ENCODE results near the gene OPTN.
"Not testable (repeated sequence)": the region's sequence is repeated elsewhere in the genome, so short reads cannot be mapped to it uniquely, and the experiment has no call there.

Gene OPTN

DNA sequence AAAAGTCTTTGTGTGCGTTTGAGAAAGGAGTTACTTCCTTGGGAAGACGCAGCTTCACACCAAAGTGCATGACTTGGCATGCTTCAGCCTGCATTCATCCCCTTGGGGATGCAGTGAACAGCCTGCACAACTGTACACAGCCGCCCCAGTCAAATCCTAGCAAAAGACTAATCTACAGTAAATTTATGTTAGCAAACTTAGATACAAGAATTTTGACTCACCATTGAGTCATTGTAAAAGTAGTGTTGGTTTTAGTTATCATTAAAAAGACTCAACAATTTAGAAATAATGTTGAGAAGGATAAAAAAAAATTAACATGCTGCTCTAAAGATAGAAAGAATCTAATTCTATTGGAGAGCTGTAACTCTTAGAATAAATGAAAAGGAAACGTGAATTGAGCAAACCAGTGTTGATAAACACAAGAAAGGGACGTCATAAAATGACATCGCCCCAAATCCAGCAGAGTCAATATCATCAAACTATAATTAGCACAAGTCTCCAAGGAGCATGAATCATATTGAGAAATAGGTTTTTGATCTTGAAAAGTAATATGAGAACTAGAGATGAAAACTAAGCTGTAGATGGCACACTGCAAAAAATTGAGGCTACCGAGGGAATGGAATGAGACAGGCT lies 11.9 kb upstream of the OPTN start:
- CTCF ChIA-PET, result interaction anchor here (0.6 to 1.6 kb wide), 2 partner anchors 11 to 663 kb away, joined by 3 to 8 read pairs; partner anchors contain the start of gene OPTN
- TF ChIP-seq, protein P1, sequence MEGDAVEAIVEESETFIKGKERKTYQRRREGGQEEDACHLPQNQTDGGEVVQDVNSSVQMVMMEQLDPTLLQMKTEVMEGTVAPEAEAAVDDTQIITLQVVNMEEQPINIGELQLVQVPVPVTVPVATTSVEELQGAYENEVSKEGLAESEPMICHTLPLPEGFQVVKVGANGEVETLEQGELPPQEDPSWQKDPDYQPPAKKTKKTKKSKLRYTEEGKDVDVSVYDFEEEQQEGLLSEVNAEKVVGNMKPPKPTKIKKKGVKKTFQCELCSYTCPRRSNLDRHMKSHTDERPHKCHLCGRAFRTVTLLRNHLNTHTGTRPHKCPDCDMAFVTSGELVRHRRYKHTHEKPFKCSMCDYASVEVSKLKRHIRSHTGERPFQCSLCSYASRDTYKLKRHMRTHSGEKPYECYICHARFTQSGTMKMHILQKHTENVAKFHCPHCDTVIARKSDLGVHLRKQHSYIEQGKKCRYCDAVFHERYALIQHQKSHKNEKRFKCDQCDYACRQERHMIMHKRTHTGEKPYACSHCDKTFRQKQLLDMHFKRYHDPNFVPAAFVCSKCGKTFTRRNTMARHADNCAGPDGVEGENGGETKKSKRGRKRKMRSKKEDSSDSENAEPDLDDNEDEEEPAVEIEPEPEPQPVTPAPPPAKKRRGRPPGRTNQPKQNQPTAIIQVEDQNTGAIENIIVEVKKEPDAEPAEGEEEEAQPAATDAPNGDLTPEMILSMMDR (conservative IDR thresholded peaks at IDR 0.05; ENCODE audit: low read depth), result no peak
- POLR2A ChIA-PET (ENCODE audit: low non-redundant PET), result interaction anchor here (0.6 kb wide), 1 partner anchor 458 kb away, joined by 14 read pairs; no protein-coding TSS in a partner anchor
- H3K27ac ChIP-seq, result peak overlapping the region; percentile 29; the same call in 1 of the 2 replicates
- DNase-seq (ENCODE audit: low spot score), result peak; percentile 58

DNA sequence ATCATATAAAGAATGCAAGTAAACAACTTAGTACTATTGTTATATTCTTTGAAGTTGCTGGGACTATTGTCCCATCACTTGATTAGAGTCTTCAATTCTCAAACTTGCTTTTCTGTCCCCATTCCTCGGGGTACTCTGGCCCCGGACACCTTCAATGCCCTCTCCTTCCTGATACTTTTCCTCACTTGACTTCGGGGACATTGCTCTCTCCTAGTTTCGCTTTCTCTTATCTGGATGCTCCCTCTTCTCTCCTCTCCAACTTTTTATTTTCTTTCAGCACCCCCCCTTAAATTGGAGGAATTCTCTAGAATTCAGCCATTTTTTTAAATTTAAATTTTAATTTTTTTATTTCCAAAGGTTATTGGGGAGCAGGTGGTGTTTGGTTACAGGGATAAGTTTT lies 10.6 kb upstream of the OPTN start:
- ChIA-PET CTCF (no interaction called here), POLR2A (ENCODE audit: low non-redundant PET) (no interaction called here)
- TF ChIP-seq, protein P1 (conservative IDR thresholded peaks at IDR 0.05; ENCODE audit: low read depth), result no peak
- no peak for DNase-seq (ENCODE audit: low spot score)
- no peak overlapping the region for H3K27ac ChIP-seq

DNA sequence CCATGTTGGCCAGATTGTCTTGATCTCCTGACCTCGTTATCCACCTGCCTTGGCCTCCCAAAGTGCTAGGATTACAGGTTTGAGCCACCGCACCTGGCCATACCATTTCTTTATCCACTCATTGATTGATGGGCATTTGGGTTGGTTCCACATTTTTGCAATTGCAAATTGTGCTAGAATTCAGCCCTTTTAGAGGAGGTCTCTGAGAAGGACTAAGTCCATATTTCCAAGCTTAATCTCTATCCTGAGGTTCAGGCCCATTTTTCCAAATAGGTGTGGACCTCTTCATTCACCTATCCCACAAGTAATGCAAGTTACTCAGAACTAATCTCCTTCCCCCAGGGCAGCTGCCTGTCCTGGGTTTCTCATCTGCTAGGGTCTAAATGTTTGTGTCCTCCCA lies 9.7 kb upstream of the OPTN start:
- TF ChIP-seq, protein P1 (conservative IDR thresholded peaks at IDR 0.05; ENCODE audit: low read depth), result no peak
- POLR2A ChIA-PET (ENCODE audit: low non-redundant PET), result no interaction called here
- CTCF ChIA-PET, result interaction anchor here (0.8 kb wide), 1 partner anchor 9 kb away, joined by 3 read pairs; the partner anchor contains the start of gene OPTN
- H3K27ac ChIP-seq, result no peak overlapping the region
- DNase-seq (ENCODE audit: low spot score), result no peak

DNA sequence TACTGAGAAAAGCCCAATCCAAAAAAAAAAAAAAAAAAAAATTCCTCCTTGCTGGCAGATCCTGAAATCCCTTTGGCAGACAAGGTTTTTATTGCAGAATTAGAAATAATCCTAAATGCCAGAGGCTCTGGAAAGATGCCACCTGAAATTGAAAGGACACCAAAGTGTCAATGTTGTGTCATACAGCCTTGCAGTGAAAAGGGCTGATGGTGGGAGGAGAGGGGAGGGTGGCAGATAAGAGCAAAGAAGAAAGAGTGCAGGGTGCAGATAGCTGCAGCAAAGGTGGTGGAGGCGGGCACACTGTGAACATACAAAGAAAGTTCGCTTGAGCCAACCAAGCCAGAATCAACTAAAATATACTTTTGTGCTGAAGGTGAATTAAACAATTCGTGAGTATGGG lies 8.2 kb upstream of the OPTN start:
- no peak for DNase-seq (ENCODE audit: low spot score)
- no peak overlapping the region for H3K27ac ChIP-seq
- ChIA-PET CTCF (no interaction called here), POLR2A (ENCODE audit: low non-redundant PET) (no interaction called here)
- TF ChIP-seq, protein P1 (conservative IDR thresholded peaks at IDR 0.05; ENCODE audit: low read depth), result no peak

DNA sequence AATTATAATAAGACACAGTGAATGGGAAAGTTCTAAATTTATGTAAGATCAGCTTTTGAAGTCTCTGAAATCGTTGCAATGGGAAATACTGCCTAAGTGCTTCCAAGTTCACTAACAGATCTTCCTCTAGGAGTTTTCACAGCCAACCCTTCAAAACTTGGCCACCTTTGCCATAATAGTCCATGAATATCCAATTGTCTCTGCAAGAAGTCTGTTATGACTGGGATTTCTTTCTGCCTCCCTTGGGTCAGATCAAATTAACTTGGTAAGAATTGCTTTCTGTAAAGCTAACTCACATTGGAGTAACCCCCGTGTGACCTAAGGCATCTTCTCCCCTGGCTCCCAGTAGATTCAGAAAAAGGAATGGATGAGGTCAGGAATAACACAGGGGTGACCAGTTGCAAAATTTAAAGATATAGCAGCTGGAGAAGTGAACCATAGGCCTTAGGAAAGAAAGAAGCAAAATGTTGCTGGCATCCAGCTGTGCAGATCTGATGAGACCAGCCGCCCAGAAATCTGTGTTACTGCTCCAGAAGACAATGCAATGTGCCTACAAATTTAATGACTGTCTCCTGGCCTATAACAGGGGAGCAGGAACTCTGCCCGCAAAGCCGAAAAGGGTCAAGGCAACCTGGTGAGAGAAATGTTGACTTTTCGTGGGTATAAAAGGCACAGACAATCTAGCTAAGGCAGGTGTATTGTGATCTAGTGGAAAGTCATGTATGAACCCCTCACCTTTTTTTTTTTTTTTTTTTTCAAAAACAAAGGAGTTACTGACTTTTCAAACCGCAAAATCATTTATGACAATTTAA lies 7.5 kb upstream of the OPTN start:
- ChIA-PET POLR2A (ENCODE audit: low non-redundant PET) (no interaction called here), CTCF (interaction anchor here (0.7 kb wide), 1 partner anchor 386 kb away, joined by 3 read pairs; no protein-coding TSS in a partner anchor)
- DNase-seq (ENCODE audit: low spot score), result no peak
- TF ChIP-seq, protein P1 (conservative IDR thresholded peaks at IDR 0.05; ENCODE audit: low read depth), result no peak
- H3K27ac ChIP-seq, result no peak overlapping the region

DNA sequence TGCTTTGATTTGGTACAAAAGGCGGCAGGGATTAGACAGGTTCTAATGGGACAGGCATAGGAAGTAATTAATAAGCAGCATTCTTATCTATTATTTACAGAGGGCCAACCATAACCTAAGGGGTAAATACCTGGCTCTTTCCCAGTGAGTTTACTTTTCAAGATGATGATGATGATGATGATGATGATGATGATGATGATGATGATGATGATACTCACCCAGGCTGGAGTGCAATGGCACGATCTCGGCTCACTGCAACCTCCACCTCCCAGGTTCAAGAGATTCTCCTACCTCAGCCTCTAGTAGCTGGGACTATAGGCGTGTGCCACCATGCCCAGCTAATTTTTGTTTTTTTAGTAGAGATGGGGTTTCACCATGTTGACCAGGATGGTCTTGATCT lies 5.9 kb upstream of the OPTN start:
- CTCF ChIA-PET; H3K27ac ChIP-seq; POLR2A ChIA-PET (ENCODE audit: low non-redundant PET); DNase-seq (ENCODE audit: low spot score): not testable (repeated sequence)

DNA sequence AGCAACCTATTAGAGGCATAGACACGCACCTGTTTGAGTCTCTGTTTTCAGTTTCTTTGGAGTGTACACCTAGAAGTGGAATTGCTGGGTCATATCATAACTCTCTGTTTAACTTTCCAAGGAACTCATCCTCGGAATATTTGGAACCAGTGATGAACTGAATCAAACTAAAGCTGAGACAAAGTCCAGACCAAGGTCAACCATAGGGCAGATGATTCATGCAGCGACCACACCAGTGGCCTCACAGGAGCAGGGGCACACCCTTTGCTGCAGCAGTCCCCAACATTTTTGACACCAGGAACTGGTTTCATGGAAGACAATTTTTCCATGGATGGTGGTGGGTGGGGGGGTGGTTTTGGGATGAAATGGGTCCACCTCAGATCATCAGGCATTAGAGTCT lies 4.9 kb upstream of the OPTN start:
- TF ChIP-seq, protein P1 (conservative IDR thresholded peaks at IDR 0.05; ENCODE audit: low read depth), result no peak
- H3K27ac ChIP-seq, result no peak overlapping the region
- CTCF ChIA-PET, result no interaction called here
- POLR2A ChIA-PET (ENCODE audit: low non-redundant PET), result no interaction called here
- no peak for DNase-seq (ENCODE audit: low spot score)
